Lung (tissue), 12 donors: ENCODE data around the gene PDPK1. TPM values are rescaled to one million over a fixed set of nuclear protein-coding genes. Genes with fewer than 3 reads are reported as not detected.

Source experiments
- ATAC-seq: fragments of 200-7000 bp; cut with Tn5 transposase; one replicate; pipeline ENCODE4 v1.9.1; 2020; ENCODE audit warnings: moderate number of reproducible peaks; ENCODE audit not compliant: insufficient read depth, low FRiP score
- DNase-seq, 3 donors: peaks; one replicate each; pipeline ENCODE4 v3.0.0-alpha.2; 2013 to 2017
- H3K27ac ChIP-seq, 2 donors: one replicate each; pipeline ENCODE4 v1.5.1; 2013; ENCODE audit warnings: mild to moderate bottlenecking in 2 of 2, moderate library complexity in 2 of 2, control low read depth in 1 of 2, inconsistent platforms in 1 of 2, low read depth in 1 of 2, low read length in 1 of 2
- H3K27me3 ChIP-seq, 3 donors: one replicate each; pipeline ENCODE4 v1.5.1; 2013; ENCODE audit warnings: low read length in 2 of 3; ENCODE audit not compliant: control insufficient read depth in 3 of 3, insufficient read depth in 3 of 3
- H3K36me3 ChIP-seq, 4 donors: one replicate each; pipeline ENCODE4 v1.5.1; 2013; ENCODE audit warnings: low read length in 4 of 4, mild to moderate bottlenecking in 1 of 4, moderate library complexity in 1 of 4; ENCODE audit not compliant: control insufficient read depth in 4 of 4, insufficient read depth in 4 of 4
- H3K4me1 ChIP-seq, 5 donors: one replicate each; pipeline ENCODE4 v1.5.1; 2013; ENCODE audit warnings: low read length in 5 of 5, mild to moderate bottlenecking in 2 of 5, moderate library complexity in 1 of 5; ENCODE audit not compliant: control insufficient read depth in 5 of 5, insufficient read depth in 5 of 5
- H3K4me3 ChIP-seq: one replicate; pipeline ENCODE4 v1.5.1; 2013; ENCODE audit warnings: mild to moderate bottlenecking, control low read depth, moderate library complexity
- H3K9ac ChIP-seq, 2 donors: one replicate each; pipeline ENCODE4 v1.5.1; 2013; ENCODE audit warnings: low read length in 2 of 2, control low read depth in 1 of 2; ENCODE audit not compliant: insufficient read depth in 1 of 2
- H3K9me3 ChIP-seq, 4 donors: one replicate each; pipeline ENCODE4 v1.5.1; 2013; ENCODE audit warnings: low read length in 3 of 4, mild to moderate bottlenecking in 1 of 4, moderate library complexity in 1 of 4; ENCODE audit not compliant: control insufficient read depth in 4 of 4, insufficient read depth in 3 of 4
- WGBS, 2 donors: extraction: QIAGEN DNeasy Blood & Tissue Kit; methylation state at CpG; one replicate each; pipeline ENCODE4 v1.1.7; 2013; 5-methylcytosine and 5-hydroxymethylcytosine counted together
- polyA plus RNA-seq, 2 donors: library from polyadenylated mRNA; stranded (reverse); fragments of 200-250 nt; gene quantifications; one replicate each; pipeline ENCODE4 v1.2.1, GENCODE V29; 2013
- total RNA-seq, 2 donors: library from RNA; depleted of rRNA in 1 of 2; stranded (reverse); fragments of >200 nt in 1 of 2; gene quantifications; one replicate each; pipeline ENCODE4 v1.2.1, GENCODE V29; 2014 to 2021
- TF ChIP-seq, protein P1 (sequence below): IDR thresholded peaks from 2 replicates; pipeline ENCODE4 v1.5.1; 2012; ENCODE audit warnings: mild to moderate bottlenecking; ENCODE audit errors: control extremely low read depth, extremely low read depth
- donor health status: control.
- donor health status: control.
- donor health status: Bipolar disorder and iron deficiency.
- donor health status: healthy.
- donor health status: DM: yes; HTN: yes; CAD: no.

Gene PDPK1
- total and polyA plus RNA-seq, 4 donors: 16.7 to 79.0 (median 33.8) TPM

DNA sequence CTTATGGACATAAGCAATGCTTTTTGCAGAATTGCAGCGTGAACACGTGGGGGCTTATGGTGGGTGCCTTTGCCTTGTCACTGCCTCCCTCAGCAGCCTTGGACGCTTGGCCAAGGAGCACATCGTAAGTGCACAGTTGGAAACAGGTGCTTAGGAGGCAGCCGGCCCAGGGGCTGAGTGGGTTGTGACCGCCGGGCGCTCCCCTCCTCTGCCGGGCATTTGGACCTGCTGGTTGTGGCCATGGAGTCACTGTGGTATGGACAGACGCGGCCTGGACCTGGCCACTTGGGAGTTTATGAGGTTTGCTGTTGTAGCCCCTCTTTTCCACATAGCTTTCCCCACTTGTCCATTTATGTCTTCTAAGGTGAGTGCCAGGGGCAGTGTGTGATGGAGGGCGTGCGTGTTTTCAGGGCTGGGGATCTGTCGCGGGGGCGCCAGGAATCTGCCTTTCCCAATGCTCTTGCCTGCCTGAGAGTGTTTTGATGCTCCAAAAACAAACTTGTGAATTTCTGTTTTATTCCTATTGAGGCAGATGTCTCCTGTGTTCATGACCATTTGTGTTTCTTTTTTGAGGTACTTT, 49.2 kb downstream of the PDPK1 start:
- DNase-seq: no peak
- 95 to 97% methylated on average over 16 of the region's 16 CpGs for WGBS, 2 donors
- Histone ChIP-seq H3K4me3 (no peak overlapping the region), H3K36me3 (peaks cover 5 to 49% (median 13%) of the 10 kb centered on the region in 4 donors), H3K27ac (no peak overlapping the region), H3K9ac (no peak overlapping the region), H3K4me1 (peaks cover 0 to 9% (median 0%) of the 10 kb centered on the region in 5 donors), H3K27me3 (no peaks in the 10 kb centered on the region), H3K9me3 (no peaks in the 10 kb centered on the region)
- TF ChIP-seq, protein P1, sequence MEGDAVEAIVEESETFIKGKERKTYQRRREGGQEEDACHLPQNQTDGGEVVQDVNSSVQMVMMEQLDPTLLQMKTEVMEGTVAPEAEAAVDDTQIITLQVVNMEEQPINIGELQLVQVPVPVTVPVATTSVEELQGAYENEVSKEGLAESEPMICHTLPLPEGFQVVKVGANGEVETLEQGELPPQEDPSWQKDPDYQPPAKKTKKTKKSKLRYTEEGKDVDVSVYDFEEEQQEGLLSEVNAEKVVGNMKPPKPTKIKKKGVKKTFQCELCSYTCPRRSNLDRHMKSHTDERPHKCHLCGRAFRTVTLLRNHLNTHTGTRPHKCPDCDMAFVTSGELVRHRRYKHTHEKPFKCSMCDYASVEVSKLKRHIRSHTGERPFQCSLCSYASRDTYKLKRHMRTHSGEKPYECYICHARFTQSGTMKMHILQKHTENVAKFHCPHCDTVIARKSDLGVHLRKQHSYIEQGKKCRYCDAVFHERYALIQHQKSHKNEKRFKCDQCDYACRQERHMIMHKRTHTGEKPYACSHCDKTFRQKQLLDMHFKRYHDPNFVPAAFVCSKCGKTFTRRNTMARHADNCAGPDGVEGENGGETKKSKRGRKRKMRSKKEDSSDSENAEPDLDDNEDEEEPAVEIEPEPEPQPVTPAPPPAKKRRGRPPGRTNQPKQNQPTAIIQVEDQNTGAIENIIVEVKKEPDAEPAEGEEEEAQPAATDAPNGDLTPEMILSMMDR: no peak
- no peak for ATAC-seq

DNA sequence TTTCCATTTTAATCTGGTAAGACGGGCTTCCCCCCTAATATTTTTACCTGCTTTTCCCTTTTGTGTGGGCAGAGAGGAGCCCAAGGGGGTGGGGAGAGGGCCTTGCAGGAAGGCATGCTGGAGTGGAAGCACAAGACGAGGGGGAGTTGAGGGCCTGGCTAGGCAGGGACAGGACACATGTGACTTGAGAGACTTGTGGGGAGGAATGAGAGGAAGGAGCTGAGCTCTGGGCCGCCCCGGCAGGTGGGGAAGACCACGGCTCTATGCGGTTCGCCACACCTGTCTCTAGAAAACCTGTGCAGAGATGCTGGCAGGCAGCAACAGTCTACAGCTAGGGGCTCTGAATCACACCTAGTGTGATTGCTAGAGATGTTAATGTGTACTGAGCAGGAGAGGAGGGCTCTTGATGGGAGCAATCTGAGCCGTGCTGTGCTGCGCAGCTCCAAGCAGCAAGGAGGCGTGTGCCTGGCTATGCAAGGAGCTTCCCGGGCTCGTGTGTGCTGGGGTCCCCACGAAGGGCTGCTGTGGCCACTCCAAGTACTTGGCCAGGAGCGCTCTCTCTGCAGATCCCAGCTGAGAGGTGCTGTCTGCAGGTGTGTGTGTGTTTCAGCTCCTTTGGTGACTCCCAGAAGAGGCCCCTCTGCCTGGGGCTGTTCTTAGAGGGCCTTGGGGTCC, 50.2 kb downstream of the PDPK1 start:
- DNase-seq (no peak), ATAC-seq (no peak)
- Histone ChIP-seq H3K36me3 (peaks cover 5 to 53% (median 15%) of the 10 kb centered on the region in 4 donors), H3K9me3 (no peaks in the 10 kb centered on the region), H3K9ac (no peak overlapping the region), H3K27ac (no peak overlapping the region), H3K4me3 (no peak overlapping the region), H3K27me3 (no peaks in the 10 kb centered on the region), H3K4me1 (peaks cover 0 to 9% (median 0%) of the 10 kb centered on the region in 5 donors)
- 94 to 96% methylated on average over 14 of the region's 14 CpGs for WGBS, 2 donors
- TF ChIP-seq, protein P1: no peak

DNA sequence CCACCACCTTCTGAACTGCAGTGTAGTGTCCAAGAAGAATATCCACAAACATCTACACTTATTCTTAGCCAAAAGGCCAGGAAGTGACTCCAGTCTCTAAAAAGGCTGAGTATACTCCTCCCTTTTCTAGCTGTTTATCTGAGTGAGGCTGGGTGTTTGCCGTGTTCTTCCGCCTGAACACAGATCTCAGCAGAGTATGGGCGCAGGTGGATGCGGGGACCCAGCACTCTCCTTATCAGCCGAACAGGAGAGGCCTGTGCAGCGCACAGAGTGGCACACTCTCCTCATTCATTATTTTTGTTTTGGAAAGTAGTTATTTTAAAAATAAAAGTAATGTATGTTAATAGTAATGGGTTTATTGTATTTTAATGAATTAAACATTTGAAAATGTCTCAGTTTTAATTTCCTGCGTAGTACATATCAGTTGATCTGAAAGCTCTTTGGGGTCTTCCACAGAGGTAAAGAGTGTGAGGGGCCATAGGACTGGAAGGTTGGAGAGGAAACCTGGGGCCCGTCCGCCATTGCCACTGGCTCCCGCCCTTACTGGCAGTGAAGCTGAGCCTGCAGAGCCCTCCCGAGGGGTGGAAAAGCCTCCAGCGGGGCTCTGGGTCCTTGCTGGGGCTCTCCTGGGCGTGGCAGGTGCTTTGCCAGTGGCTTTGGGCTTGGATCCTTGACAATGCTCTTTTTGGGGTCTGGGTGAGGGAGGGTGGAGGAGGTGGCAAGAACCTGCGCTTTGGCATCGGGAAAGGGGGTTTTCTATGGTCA, 53.8 kb downstream of the PDPK1 start:
- whole genome bisulfite sequencing, 2 donors: 96 to 97% methylated on average over 15 of the region's 15 CpGs
- no peaks in the 10 kb centered on the region for H3K27me3 ChIP-seq
- no peak for DNase-seq
- H3K9me3 ChIP-seq: no peaks in the 10 kb centered on the region
- H3K27ac ChIP-seq: no peak overlapping the region
- no peak overlapping the region for H3K9ac ChIP-seq
- H3K36me3 ChIP-seq: peaks cover 5 to 39% (median 12%) of the 10 kb centered on the region in 4 donors
- TF ChIP-seq, protein P1: no peak
- no peak for ATAC-seq
- H3K4me3 ChIP-seq: no peak overlapping the region
- no peaks in the 10 kb centered on the region for H3K4me1 ChIP-seq
